Skeletal muscle satellite cell (primary cell): ENCODE results near the gene ZYX.

ENCODE experiments used
- H3K27me3 ChIP-seq: 2 replicates; pipeline ENCODE4 v1.7.0; 2013; ENCODE audit warnings: low read length; ENCODE audit not compliant: control insufficient read depth, insufficient read depth
- H3K36me3 ChIP-seq: 2 replicates; pipeline ENCODE4 v1.7.0; 2013; ENCODE audit warnings: mild to moderate bottlenecking, control low read depth, low read length; ENCODE audit not compliant: insufficient read depth
- H3K4me1 ChIP-seq: 2 replicates; pipeline ENCODE4 v1.7.0; 2013; ENCODE audit warnings: low read length; ENCODE audit not compliant: control insufficient read depth, insufficient read depth
- H3K4me2 ChIP-seq: 2 replicates; pipeline ENCODE4 v1.7.0; 2013; ENCODE audit warnings: mild to moderate bottlenecking, low read length
- H3K4me3 ChIP-seq: 2 replicates; pipeline ENCODE4 v1.7.0; 2013; ENCODE audit warnings: low read length
- H3K9ac ChIP-seq: 2 replicates; pipeline ENCODE4 v1.7.0; 2013; ENCODE audit warnings: mild to moderate bottlenecking, low read depth, low read length, moderate library complexity
- H3K9me3 ChIP-seq: replicated peaks from 2 replicates; pipeline ENCODE4 v1.7.0; 2013; ENCODE audit warnings: mild to moderate bottlenecking, control low read depth, low read length
- small RNA-seq: library from RNA; depleted of rRNA; stranded (forward); fragments of <200 nt; gene quantifications from one replicate; pipeline ENCODE3, GENCODE V24; 2012

The ZYX gene

DNA sequence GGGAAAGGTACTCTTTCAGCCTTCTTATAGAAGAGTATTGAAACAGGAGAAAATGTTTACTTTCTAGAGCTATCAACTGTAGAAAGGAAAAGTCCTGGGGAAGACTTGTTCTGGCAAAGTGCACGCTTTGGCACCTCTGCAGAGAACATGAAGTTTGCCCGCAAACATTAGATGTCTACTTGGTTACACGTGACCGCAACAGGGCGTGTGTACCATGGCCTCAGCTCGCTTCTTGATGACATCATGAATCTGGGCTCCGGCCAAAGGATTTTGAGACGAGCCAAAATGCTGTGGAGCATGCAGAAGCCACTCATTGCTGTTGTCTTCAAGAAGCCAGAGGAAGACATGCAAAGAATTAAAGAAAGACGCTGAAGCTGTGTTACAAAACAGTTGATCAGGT, 53.5 kb downstream of the ZYX start:
- H3K4me1 ChIP-seq: peaks cover 24% of the 10 kb centered on the region
- H3K27me3 ChIP-seq: no peaks in the 10 kb centered on the region
- H3K9me3 ChIP-seq: no peaks in the 10 kb centered on the region
- no peak overlapping the region for H3K9ac ChIP-seq
- H3K4me3 ChIP-seq: no peak overlapping the region
- H3K36me3 ChIP-seq: no peaks in the 10 kb centered on the region
- peak overlapping the region; percentile 9 for H3K4me2 ChIP-seq

DNA sequence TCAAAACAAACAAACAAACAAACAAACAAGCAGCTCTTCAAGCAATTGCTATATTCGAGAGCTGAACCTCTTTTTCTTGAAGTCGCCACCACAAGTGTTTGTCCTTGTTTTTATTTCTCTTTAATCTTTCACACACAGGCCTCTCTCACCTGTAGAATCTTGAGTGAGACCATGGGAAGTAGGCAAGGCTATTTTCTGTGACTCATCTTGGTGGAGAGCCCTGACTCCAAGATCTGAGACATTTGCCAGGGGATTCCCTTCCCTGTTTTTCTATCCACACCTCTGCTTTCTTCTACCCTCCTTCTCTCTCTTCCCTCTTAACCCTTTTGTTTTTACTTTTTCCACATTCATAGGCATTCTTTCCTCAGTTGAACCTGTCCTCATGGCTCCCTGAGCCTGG, 54.1 kb downstream of the ZYX start:
- peaks cover 18% of the 10 kb centered on the region for H3K4me1 ChIP-seq
- H3K27me3 ChIP-seq: no peaks in the 10 kb centered on the region
- H3K4me3 ChIP-seq: no peak overlapping the region
- H3K4me2 ChIP-seq: no peak overlapping the region
- H3K9ac ChIP-seq: no peak overlapping the region
- H3K9me3 ChIP-seq: no peaks in the 10 kb centered on the region
- no peaks in the 10 kb centered on the region for H3K36me3 ChIP-seq

DNA sequence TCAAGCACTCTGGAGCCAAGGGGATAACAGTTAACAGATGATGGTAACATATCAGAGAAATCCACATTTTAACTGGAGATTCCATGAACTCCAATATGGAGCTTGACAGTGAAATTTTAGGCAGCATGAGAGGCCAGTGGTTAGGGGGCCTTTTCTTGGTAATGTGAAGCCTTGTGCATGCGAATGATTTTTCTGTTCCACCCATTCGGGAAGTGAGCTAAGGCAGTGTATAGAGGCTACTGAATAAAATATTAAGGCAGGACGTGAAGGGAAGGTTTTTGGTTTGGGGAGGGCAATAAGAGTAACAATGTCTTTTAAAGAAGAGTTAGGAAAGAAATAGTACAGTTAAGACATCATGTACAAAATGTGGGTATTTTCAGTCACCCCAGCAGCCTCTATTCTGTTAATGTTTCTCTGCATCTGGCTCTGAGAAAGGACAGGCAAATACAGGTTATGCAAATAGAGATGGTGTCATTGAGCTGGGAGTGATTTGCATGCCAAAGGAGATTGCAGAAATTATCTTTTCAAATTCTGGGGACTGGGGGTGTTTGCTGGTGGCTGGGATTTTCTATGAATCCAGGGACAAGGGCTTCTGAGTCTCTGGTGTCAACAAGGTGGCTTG, 55.3 kb downstream of the ZYX start:
- Histone ChIP-seq H3K4me1 (peaks cover 11% of the 10 kb centered on the region), H3K9ac (no peak overlapping the region), H3K4me3 (no peak overlapping the region), H3K27me3 (peaks cover 6% of the 10 kb centered on the region), H3K36me3 (no peaks in the 10 kb centered on the region), H3K9me3 (no peaks in the 10 kb centered on the region), H3K4me2 (no peak overlapping the region)

DNA sequence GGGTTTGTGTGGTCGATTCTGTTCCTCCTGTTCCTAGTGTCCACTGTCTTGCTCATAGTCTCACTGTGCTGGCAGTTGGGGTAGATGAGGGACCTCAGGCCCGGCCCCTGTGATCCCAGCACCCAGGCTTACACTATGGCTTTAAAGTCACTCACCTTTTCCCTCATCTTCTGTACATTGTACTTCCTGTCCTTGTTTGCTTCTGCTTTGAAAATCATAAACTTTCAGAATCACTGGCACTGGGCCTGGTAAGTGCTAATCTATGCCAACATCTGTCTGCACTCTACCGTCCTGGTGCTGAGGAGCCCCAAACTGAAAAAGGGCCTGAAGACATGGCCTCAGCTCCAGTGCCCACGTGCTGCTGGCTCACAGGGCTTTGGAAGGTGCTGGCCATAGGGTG, 56.4 kb downstream of the ZYX start:
- H3K4me3 ChIP-seq: no peak overlapping the region
- no peaks in the 10 kb centered on the region for H3K9me3 ChIP-seq
- no peaks in the 10 kb centered on the region for H3K36me3 ChIP-seq
- H3K27me3 ChIP-seq: peaks cover 6% of the 10 kb centered on the region
- no peak overlapping the region for H3K9ac ChIP-seq
- peaks cover 11% of the 10 kb centered on the region for H3K4me1 ChIP-seq
- H3K4me2 ChIP-seq: no peak overlapping the region

- Histone ChIP-seq H3K4me3 (no peak overlapping the region), H3K4me2 (no peak overlapping the region), H3K36me3 (no peaks in the 10 kb centered on the region), H3K27me3 (peaks cover 18% of the 10 kb centered on the region), H3K4me1 (peaks cover 6% of the 10 kb centered on the region), H3K9ac (no peak overlapping the region), H3K9me3 (no peaks in the 10 kb centered on the region)
Observed at GRCh38 chr7:143439866-143440265, 58.7 kb downstream of the ZYX start.

Small RNAs within 50 kb of the gene (small RNA-seq; reads per million reads assigned to genes)
- 1.7 reads per million, percentile 58 among the genes with 10 or more reads in this experiment for gene MIR6892
